ENCODE results near the gene TMEM139.

DNA sequence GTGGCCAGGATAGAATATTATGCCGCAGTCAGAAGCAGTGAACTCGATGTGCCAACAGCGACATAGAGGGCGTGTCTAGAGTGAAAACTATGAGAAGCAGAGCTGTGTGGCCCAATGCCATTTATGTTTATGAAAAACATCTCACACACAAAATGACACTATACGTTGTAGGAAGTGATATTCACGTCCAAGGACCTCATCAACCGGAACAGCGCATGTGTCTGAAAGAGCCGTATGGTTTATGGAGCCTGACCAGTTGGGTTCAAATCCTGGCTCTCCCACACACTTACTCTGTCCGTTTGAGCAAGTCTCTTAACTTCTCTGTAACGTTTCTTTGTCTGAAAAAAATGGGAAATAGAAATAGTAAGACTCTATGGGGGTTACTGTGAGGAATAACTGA is 42.5 kb upstream of the TMEM139 start:
- TF ChIP-seq, protein P1, sequence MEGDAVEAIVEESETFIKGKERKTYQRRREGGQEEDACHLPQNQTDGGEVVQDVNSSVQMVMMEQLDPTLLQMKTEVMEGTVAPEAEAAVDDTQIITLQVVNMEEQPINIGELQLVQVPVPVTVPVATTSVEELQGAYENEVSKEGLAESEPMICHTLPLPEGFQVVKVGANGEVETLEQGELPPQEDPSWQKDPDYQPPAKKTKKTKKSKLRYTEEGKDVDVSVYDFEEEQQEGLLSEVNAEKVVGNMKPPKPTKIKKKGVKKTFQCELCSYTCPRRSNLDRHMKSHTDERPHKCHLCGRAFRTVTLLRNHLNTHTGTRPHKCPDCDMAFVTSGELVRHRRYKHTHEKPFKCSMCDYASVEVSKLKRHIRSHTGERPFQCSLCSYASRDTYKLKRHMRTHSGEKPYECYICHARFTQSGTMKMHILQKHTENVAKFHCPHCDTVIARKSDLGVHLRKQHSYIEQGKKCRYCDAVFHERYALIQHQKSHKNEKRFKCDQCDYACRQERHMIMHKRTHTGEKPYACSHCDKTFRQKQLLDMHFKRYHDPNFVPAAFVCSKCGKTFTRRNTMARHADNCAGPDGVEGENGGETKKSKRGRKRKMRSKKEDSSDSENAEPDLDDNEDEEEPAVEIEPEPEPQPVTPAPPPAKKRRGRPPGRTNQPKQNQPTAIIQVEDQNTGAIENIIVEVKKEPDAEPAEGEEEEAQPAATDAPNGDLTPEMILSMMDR (IDR thresholded peaks at IDR 0.05; ENCODE audit: insufficient read depth, low read depth, low read length), result no peak
- no peak for TF ChIP-seq EZH2 (IDR thresholded peaks at IDR 0.05; ENCODE audit: insufficient read depth, low read length)

All from astrocyte (in vitro differentiated cells and primary cell).